HG03095 (cell line): ENCODE results near the gene COX17.

ENCODE experiments used
- ATAC-seq: cut with Tn5 transposase; IDR thresholded peaks from one replicate; pipeline ENCODE4 v1.9.1; 2021; ENCODE audit warnings: moderate library complexity; ENCODE audit not compliant: unreplicated experiment

COX17 gene

DNA sequence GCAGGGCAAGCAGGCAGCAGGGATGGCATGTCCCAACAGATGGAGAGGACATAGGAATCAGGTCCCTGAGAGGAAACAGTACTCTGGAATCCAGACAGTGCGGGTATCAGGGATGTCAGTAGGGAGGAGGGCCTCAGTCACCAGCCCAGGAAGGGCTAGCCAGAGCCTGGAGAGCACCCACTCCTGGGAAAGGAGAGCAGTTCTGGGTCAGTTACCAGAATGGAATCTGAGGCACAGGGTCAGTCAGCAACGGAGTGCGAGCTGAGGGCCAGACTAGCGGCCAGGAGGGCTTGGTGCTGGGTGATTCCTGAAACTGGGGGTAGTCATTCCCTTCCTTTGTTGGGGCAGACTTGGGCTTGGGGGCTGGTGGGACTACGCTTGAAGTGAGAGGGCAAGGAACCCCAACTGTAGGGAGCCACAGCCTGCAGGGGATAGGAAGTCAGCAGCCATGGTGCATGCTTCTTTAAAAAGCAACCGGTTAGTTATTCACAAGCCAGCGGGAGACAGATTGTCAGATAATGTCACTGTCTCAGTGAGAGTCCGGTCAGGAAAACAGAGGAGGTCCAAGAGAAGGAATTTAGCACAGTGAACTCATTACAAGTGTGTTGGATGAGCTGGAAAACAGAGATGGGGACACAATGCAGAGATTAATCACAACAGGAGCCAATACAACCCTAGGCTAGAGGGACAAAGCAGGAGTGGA is 51.6 kb downstream of the COX17 start:
- no peak for ATAC-seq

DNA sequence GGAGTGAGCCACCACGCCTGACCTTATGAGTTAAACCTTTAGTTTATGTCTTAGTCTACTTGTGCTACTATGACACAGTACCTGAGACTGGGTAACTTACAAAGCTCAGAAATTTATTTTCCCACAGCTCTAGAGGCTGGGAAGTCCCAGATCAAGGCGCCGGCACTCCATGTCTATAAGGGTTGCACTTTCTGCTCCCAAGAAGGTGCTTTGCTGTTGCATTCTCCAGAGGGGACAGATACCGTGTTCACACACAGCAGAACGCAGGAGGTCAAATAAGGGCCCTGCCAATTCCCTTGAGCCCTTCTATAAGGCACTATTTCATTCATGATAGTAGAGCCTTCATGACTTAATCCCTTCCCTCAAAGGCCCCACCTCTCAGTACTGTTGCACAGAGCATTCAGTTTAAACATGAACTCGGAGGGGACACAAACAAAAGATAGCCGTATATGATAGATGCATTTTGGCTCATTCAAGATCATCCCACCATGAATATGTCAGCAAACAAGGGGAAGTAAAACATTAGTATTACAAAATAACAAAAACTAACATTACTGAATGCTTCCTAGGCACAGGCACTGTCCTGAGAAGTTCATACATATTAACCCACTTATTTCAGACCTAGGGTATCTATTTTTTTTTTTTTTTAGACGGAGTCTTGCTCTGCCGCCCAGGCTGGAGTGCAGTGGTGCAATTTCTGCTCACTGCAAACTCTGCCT is 53.0 kb downstream of the COX17 start:
- no peak for ATAC-seq

DNA sequence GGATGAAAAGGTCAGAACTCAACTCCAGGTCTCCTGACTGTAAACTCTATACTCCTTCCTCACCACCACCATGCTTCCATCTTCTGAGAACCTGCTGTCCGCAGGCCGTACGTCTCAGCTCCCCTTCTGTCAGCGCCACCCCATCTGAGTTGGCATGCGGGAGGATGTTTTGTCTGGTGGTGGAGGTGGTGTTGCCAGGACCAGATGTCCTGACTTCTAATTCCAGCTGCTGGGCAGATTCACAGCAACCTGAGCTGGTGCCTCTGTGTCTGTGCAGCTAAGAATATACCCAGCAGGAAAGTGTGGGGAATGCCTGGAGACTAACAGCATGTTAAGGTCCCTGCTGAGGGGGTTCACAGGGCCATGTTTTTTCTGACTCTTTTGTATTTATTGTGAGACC is 56.3 kb downstream of the COX17 start:
- ATAC-seq: no peak
